NCI-H774 (cell line): Measurements from ENCODE around the gene C5orf34.
"Not testable (repeated sequence)": the region's sequence is repeated elsewhere in the genome, so short reads cannot be mapped to it uniquely, and the experiment has no call there.

Source experiments
- DNase-seq: peaks from one replicate; lab custom pipeline; 2025; lab: John Stamatoyannopoulos, UW

C5orf34 gene

GRCh38 chr5:43515678-43516048 lies 715 bp upstream of the C5orf34 start:
- no peak for DNase-seq

- no peak for DNase-seq
Observed at GRCh38 chr5:43514471-43514815, 505 bp downstream of the C5orf34 start.

GRCh38 chr5:43514025-43514424 lies 923 bp downstream of the C5orf34 start:
- no peak for DNase-seq

- not testable (repeated sequence) for DNase-seq
Observed at GRCh38 chr5:43511062-43511461, 3.9 kb downstream of the C5orf34 start.

GRCh38 chr5:43498581-43498980 lies 16.4 kb downstream of the C5orf34 start:
- no peak for DNase-seq

- DNase-seq, result peak; percentile 69
Observed at GRCh38 chr5:43497311-43498104, 17.4 kb downstream of the C5orf34 start.

- no peak for DNase-seq
Observed at GRCh38 chr5:43491326-43491725, 23.6 kb downstream of the C5orf34 start.

GRCh38 chr5:43486353-43486752 lies 28.6 kb downstream of the C5orf34 start:
- DNase-seq, result no peak

- DNase-seq, result no peak
Observed at GRCh38 chr5:43485406-43485805, 29.5 kb downstream of the C5orf34 start.

GRCh38 chr5:43484106-43484849 lies 30.7 kb downstream of the C5orf34 start:
- DNase-seq, result peak; percentile 76

- DNase-seq, result peak; percentile 96
Observed at GRCh38 chr5:43483298-43484105, 31.4 kb downstream of the C5orf34 start, which contains the start of gene TMEM267. Gene TMEM267, minus strand, starts transcription at chr5:43483865. Its CDS starts 29,896 bp downstream, at chr5:43453969.

GRCh38 chr5:43482490-43483297 lies 32.3 kb downstream of the C5orf34 start:
- no peak for DNase-seq

GRCh38 chr5:43469671-43470391 lies 45.1 kb downstream of the C5orf34 start:
- no peak for DNase-seq

- DNase-seq, result no peak
Observed at GRCh38 chr5:43467100-43467499, 47.8 kb downstream of the C5orf34 start.

GRCh38 chr5:43465455-43465854 lies 49.5 kb downstream of the C5orf34 start:
- DNase-seq, result not testable (repeated sequence)

GRCh38 chr5:43461066-43461465 lies 53.9 kb downstream of the C5orf34 start:
- no peak for DNase-seq

GRCh38 chr5:43456556-43456955 lies 58.4 kb downstream of the C5orf34 start:
- DNase-seq, result no peak

GRCh38 chr5:43441575-43441974 lies 73.4 kb downstream of the C5orf34 start:
- not testable (repeated sequence) for DNase-seq

GRCh38 chr5:43437062-43437660 lies 77.8 kb downstream of the C5orf34 start:
- DNase-seq, result no peak
